MCF 10A (cell line): Measurements from ENCODE around the gene NKTR. TPM values are rescaled to one million over a fixed set of nuclear protein-coding genes. Genes with fewer than 3 reads are reported as not detected.

Source experiments
- BruUV-seq: library from RNA; stranded (reverse); fragments of 400-500 nt; replicated peaks from 2 replicates; lab custom pipeline; 2021; lab: Mats Ljungman, UMichigan
- CTCF ChIA-PET: fragments of 300-600 bp; sonication (Branson Sonifier 250); formaldehyde crosslinking; extraction: SDS; loops from one replicate; lab custom pipeline; 2021; ENCODE audit warnings: antibody characterized with exemption, inconsistent platforms; lab: Yijun Ruan, JAX
- POLR2A ChIA-PET: fragments of 300-600, 350-650 bp; sonication (Branson Sonifier 250); formaldehyde crosslinking; extraction: SDS; loops from one replicate; lab custom pipeline; 2020; ENCODE audit warnings: antibody characterized with exemption, inconsistent platforms; lab: Yijun Ruan, JAX
- DNase-seq: peaks from one replicate; pipeline ENCODE4 v3.0.0-alpha.2; 2018; ENCODE audit not compliant: unreplicated experiment
- H3K27ac Mint-ChIP-seq: one replicate; pipeline ENCODE4 v1.8.0; 2022; ENCODE audit warnings: mild to moderate bottlenecking, low read depth, mixed read lengths; ENCODE audit not compliant: unreplicated experiment
- H3K27me3 Mint-ChIP-seq: one replicate; pipeline ENCODE4 v1.8.0; 2022; ENCODE audit warnings: mixed read lengths; ENCODE audit not compliant: insufficient read depth, unreplicated experiment
- H3K36me3 Mint-ChIP-seq: one replicate; pipeline ENCODE4 v1.8.0; 2022; ENCODE audit warnings: mild to moderate bottlenecking, moderate library complexity, mixed read lengths; ENCODE audit not compliant: insufficient read depth, unreplicated experiment
- H3K4me1 Mint-ChIP-seq: one replicate; pipeline ENCODE4 v1.8.0; 2022; ENCODE audit warnings: mixed read lengths; ENCODE audit not compliant: insufficient read depth, unreplicated experiment
- H3K4me3 Mint-ChIP-seq: one replicate; pipeline ENCODE4 v1.8.0; 2022; ENCODE audit warnings: mild to moderate bottlenecking, moderate library complexity, mixed read lengths; ENCODE audit not compliant: unreplicated experiment
- H3K9me3 Mint-ChIP-seq: one replicate; pipeline ENCODE4 v1.8.0; 2022; ENCODE audit warnings: mixed read lengths; ENCODE audit not compliant: unreplicated experiment
- intact Hi-C: fragments of 100-400 bp; cut with micrococcal nuclease; formaldehyde crosslinking; loops from 2 replicates; pipeline ENCODE4 v1.14.1; 2022
- total RNA-seq: library from RNA; stranded (reverse); gene quantifications from 2 replicates; pipeline ENCODE4 v1.2.3, GENCODE V29; 2022
- TF ChIP-seq, protein P1 (sequence below): fragments of 200-600 bp; IDR thresholded peaks from one replicate; pipeline ENCODE4 v1.8.0; 2022; ENCODE audit warnings: antibody characterized with exemption, mild to moderate bottlenecking; ENCODE audit not compliant: unreplicated experiment

NKTR gene
- total RNA-seq, 1 experiment from 2014 or later = 63.5 TPM

DNA sequence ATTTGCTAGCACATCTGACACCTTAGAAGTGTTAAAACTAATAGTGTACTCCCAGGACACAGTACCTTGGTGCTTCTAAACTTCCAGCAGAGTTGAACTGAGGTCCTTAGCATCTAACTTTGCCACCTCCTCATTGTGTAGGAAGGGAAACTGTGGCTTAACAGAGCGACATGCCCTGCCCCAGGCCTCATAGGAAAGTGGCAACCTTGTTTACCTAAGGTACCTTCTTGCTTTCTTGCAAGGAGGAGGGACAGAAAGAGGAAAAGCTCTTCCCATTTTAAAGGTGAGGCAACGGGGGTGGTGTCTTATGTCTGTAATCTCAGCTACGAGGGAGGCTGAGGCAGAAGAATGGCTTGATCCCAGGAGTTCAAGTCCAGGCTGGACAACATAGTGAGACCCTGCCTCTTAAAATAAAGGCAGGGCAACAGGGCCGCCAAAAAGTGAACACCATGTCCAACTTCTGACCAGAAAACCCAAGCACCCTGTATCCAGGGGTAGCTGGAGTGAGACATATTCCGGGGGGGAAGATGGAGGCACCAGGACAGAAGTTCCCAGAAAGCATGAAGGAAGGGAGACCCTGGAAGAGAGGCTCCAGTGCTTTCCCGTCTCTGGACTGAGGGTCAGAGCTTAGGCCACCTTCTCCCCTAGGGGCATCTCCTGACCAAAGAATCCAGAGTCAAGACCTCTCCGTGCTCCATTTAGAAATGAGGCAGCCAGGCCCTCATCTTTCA, 84.3 kb downstream of the NKTR start:
- ChIA-PET CTCF (no interaction called here), POLR2A (interaction anchor here (0.7 to 2.6 kb wide), 12 partner anchors 10 to 253 kb away, joined by 3 to 13 read pairs (median 4); no protein-coding TSS in a partner anchor)
- Mint-ChIP-seq H3K27ac (peak overlapping the region; percentile 82), H3K36me3 (no peaks in the 10 kb centered on the region), H3K4me3 (no peak overlapping the region), H3K27me3 (peaks cover 9% of the 10 kb centered on the region), H3K9me3 (no peaks in the 10 kb centered on the region), H3K4me1 (peaks cover 19% of the 10 kb centered on the region)
- no TSS peak for BruUV-seq
- DNase-seq = no peak
- TF ChIP-seq, protein P1, sequence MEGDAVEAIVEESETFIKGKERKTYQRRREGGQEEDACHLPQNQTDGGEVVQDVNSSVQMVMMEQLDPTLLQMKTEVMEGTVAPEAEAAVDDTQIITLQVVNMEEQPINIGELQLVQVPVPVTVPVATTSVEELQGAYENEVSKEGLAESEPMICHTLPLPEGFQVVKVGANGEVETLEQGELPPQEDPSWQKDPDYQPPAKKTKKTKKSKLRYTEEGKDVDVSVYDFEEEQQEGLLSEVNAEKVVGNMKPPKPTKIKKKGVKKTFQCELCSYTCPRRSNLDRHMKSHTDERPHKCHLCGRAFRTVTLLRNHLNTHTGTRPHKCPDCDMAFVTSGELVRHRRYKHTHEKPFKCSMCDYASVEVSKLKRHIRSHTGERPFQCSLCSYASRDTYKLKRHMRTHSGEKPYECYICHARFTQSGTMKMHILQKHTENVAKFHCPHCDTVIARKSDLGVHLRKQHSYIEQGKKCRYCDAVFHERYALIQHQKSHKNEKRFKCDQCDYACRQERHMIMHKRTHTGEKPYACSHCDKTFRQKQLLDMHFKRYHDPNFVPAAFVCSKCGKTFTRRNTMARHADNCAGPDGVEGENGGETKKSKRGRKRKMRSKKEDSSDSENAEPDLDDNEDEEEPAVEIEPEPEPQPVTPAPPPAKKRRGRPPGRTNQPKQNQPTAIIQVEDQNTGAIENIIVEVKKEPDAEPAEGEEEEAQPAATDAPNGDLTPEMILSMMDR = no peak
- intact Hi-C loops = no loop called here

- peak within 1 kb of the TSS; percentile 82 for H3K27ac Mint-ChIP-seq
- no peaks in the 10 kb centered on the region for H3K9me3 Mint-ChIP-seq
- TF ChIP-seq, protein P1 = no peak
- H3K4me1 Mint-ChIP-seq = peaks cover 19% of the 10 kb centered on the region
- H3K36me3 Mint-ChIP-seq = no peaks in the 10 kb centered on the region
- intact Hi-C loops = no loop called here
- DNase-seq = no peak
- CTCF ChIA-PET = no interaction called here
- H3K4me3 Mint-ChIP-seq = no peak within 1 kb of the TSS
- BruUV-seq = no TSS peak
- POLR2A ChIA-PET = interaction anchor here (0.7 to 2.6 kb wide), 6 partner anchors 9 to 68 kb away, joined by 3 to 13 read pairs (median 6); no protein-coding TSS in a partner anchor
- peaks cover 15% of the 10 kb centered on the region for H3K27me3 Mint-ChIP-seq
Observed at GRCh38 chr3:42685363-42685881, 84.9 kb downstream of the NKTR start, which contains the start of gene KLHL40. TSS of gene KLHL40 (plus strand) at chr3:42685537. CDS start at chr3:42685619, 82 bp downstream.

GRCh38 chr3:42685891-42686820, 85.7 kb downstream of the NKTR start:
- no peaks in the 10 kb centered on the region for H3K9me3 Mint-ChIP-seq
- ChIA-PET POLR2A (no interaction called here), CTCF (no interaction called here)
- H3K4me1 Mint-ChIP-seq = peaks cover 19% of the 10 kb centered on the region
- H3K36me3 Mint-ChIP-seq = no peaks in the 10 kb centered on the region
- H3K27me3 Mint-ChIP-seq = peaks cover 21% of the 10 kb centered on the region
- no TSS peak for BruUV-seq
- intact Hi-C loops = no loop called here
- no peak overlapping the region for H3K4me3 Mint-ChIP-seq
- DNase-seq = no peak
- TF ChIP-seq, protein P1 = no peak
- H3K27ac Mint-ChIP-seq = no peak overlapping the region
